Measurements from ENCODE around the gene LILRB2. TPM values are rescaled to one million over a fixed set of nuclear protein-coding genes. Genes with fewer than 3 reads are reported as not detected.
"Not testable (repeated sequence)": the region's sequence is repeated elsewhere in the genome, so short reads cannot be mapped to it uniquely, and the experiment has no call there.

The LILRB2 gene
- total and polyA plus RNA-seq, 3 experiments from 2014 or later: 0.24 to 0.42 TPM; not detected in 1

- Mint-ChIP-seq H3K27ac (no peak overlapping the region), H3K4me1 (no peaks in the 10 kb centered on the region), H3K9me3 (peaks cover 0 to 9% (median 0%) of the 10 kb centered on the region in 5 donors), H3K36me3 (peaks cover 0 to under 1% (median 0%) of the 10 kb centered on the region in 3 donors), H3K27me3 (peaks cover 12 to 31% of the 10 kb centered on the region in 2 donors), H3K4me3 (no peak overlapping the region)
- Histone ChIP-seq H3K27ac (ENCODE audit: low read depth, low read length) (no peak overlapping the region), H3K36me3 (ENCODE audit: insufficient read depth, low read length) (no peaks in the 10 kb centered on the region), H3K27me3 (ENCODE audit: insufficient read depth, low read length, poor library complexity, severe bottlenecking) (no peaks in the 10 kb centered on the region), H3K4me1 (ENCODE audit: insufficient read depth, low read length) (no peaks in the 10 kb centered on the region), H3K9me3 (ENCODE audit: low read length) (no peaks in the 10 kb centered on the region), H3K4me3 (ENCODE audit: low read length) (no peak overlapping the region)
- ChIA-PET POLR2A (no interaction called here), CTCF (no interaction called here)
- DNase-seq: no peak
These were observed 17.6 kb upstream of the LILRB2 start for GRCh38 chr19:54298357-54299125.

- no peaks in the 10 kb centered on the region for H3K4me1 ChIP-seq (ENCODE audit: insufficient read depth, low read length)
- Mint-ChIP-seq H3K4me1 (peaks cover 0 to 3% (median 0%) of the 10 kb centered on the region in 3 donors), H3K27ac (no peak overlapping the region), H3K36me3 (peaks cover 0 to 4% (median 0%) of the 10 kb centered on the region in 3 donors), H3K9me3 (peaks cover 0 to 12% (median 0%) of the 10 kb centered on the region in 5 donors), H3K4me3 (no peak overlapping the region), H3K27me3 (peaks cover 12 to 36% of the 10 kb centered on the region in 2 donors)
- H3K27ac ChIP-seq (ENCODE audit: low read depth, low read length): no peak overlapping the region
- no peaks in the 10 kb centered on the region for H3K27me3 ChIP-seq (ENCODE audit: insufficient read depth, low read length, poor library complexity, severe bottlenecking)
- H3K4me3 ChIP-seq (ENCODE audit: low read length): no peak overlapping the region
- no peaks in the 10 kb centered on the region for H3K9me3 ChIP-seq (ENCODE audit: low read length)
- POLR2A ChIA-PET: no interaction called here
- CTCF ChIA-PET: no interaction called here
- no peak for DNase-seq
- no peaks in the 10 kb centered on the region for H3K36me3 ChIP-seq (ENCODE audit: insufficient read depth, low read length)
These were observed 16.9 kb upstream of the LILRB2 start for GRCh38 chr19:54297759-54298305.

GRCh38 chr19:54294539-54294938, 13.6 kb upstream of the LILRB2 start:
- no peak for DNase-seq
- Mint-ChIP-seq H3K36me3 (peaks cover 0 to 4% (median 0%) of the 10 kb centered on the region in 3 donors), H3K4me1 (peaks cover 0 to 7% (median 6%) of the 10 kb centered on the region in 3 donors), H3K9me3 (peaks cover 0 to 12% (median 0%) of the 10 kb centered on the region in 5 donors), H3K27me3 (peaks cover 15 to 41% of the 10 kb centered on the region in 2 donors), H3K4me3 (no peak overlapping the region), H3K27ac (no peak overlapping the region)
- CTCF ChIA-PET: no interaction called here
- no peaks in the 10 kb centered on the region for H3K9me3 ChIP-seq (ENCODE audit: low read length)
- no peaks in the 10 kb centered on the region for H3K36me3 ChIP-seq (ENCODE audit: insufficient read depth, low read length)
- no peaks in the 10 kb centered on the region for H3K27me3 ChIP-seq (ENCODE audit: insufficient read depth, low read length, poor library complexity, severe bottlenecking)
- no peak overlapping the region for H3K4me3 ChIP-seq (ENCODE audit: low read length)
- POLR2A ChIA-PET: no interaction called here
- H3K27ac ChIP-seq (ENCODE audit: low read depth, low read length): no peak overlapping the region
- H3K4me1 ChIP-seq (ENCODE audit: insufficient read depth, low read length): no peaks in the 10 kb centered on the region

GRCh38 chr19:54289160-54289559, 8.2 kb upstream of the LILRB2 start:
- H3K27ac Mint-ChIP-seq; H3K36me3 ChIP-seq (ENCODE audit: insufficient read depth, low read length); POLR2A ChIA-PET; DNase-seq; H3K4me1 ChIP-seq (ENCODE audit: insufficient read depth, low read length); H3K9me3 ChIP-seq (ENCODE audit: low read length); H3K27ac ChIP-seq (ENCODE audit: low read depth, low read length); H3K4me3 ChIP-seq (ENCODE audit: low read length); H3K36me3 Mint-ChIP-seq; CTCF ChIA-PET; H3K27me3 ChIP-seq (ENCODE audit: insufficient read depth, low read length, poor library complexity, severe bottlenecking); H3K9me3 Mint-ChIP-seq; H3K4me3 Mint-ChIP-seq: not testable (repeated sequence)
- H3K4me1 Mint-ChIP-seq: peaks cover 0 to 20% (median 13%) of the 10 kb centered on the region in 3 donors
- H3K27me3 Mint-ChIP-seq: peaks cover 6 to 48% of the 10 kb centered on the region in 2 donors

- no peak for DNase-seq
- POLR2A ChIA-PET: no interaction called here
- Histone ChIP-seq H3K4me3 (ENCODE audit: low read length) (no peak overlapping the region), H3K27me3 (ENCODE audit: insufficient read depth, low read length, poor library complexity, severe bottlenecking) (no peaks in the 10 kb centered on the region), H3K36me3 (ENCODE audit: insufficient read depth, low read length) (no peaks in the 10 kb centered on the region), H3K4me1 (ENCODE audit: insufficient read depth, low read length) (no peaks in the 10 kb centered on the region), H3K27ac (ENCODE audit: low read depth, low read length) (no peak overlapping the region), H3K9me3 (ENCODE audit: low read length) (no peaks in the 10 kb centered on the region)
- CTCF ChIA-PET: interaction anchor here (0.6 kb wide), 1 partner anchor 194 kb away, joined by 3 read pairs; no protein-coding TSS in a partner anchor
- Mint-ChIP-seq H3K36me3 (no peaks in the 10 kb centered on the region), H3K4me3 (no peak overlapping the region), H3K9me3 (no peaks in the 10 kb centered on the region), H3K27ac (no peak overlapping the region), H3K27me3 (peaks cover 5 to 49% of the 10 kb centered on the region in 2 donors), H3K4me1 (peaks cover 0 to 17% (median 10%) of the 10 kb centered on the region in 3 donors)
These were observed 6.5 kb upstream of the LILRB2 start for GRCh38 chr19:54287456-54287855.

- H3K9me3 Mint-ChIP-seq; CTCF ChIA-PET; POLR2A ChIA-PET; H3K27me3 ChIP-seq (ENCODE audit: insufficient read depth, low read length, poor library complexity, severe bottlenecking); H3K27ac ChIP-seq (ENCODE audit: low read depth, low read length); H3K36me3 ChIP-seq (ENCODE audit: insufficient read depth, low read length); H3K36me3 Mint-ChIP-seq; DNase-seq; H3K4me3 ChIP-seq (ENCODE audit: low read length); H3K4me1 ChIP-seq (ENCODE audit: insufficient read depth, low read length); H3K9me3 ChIP-seq (ENCODE audit: low read length): not testable (repeated sequence)
- Mint-ChIP-seq H3K4me3 (peak overlapping the region in 1 of 7 donors; percentile 31), H3K27me3 (peaks cover 5 to 60% of the 10 kb centered on the region in 2 donors), H3K4me1 (peaks cover 0 to 16% (median 7%) of the 10 kb centered on the region in 3 donors), H3K27ac (peak overlapping the region in 1 of 8 donors; percentile 47)
These were observed 5.4 kb upstream of the LILRB2 start for GRCh38 chr19:54286283-54286682.

- H3K9me3 ChIP-seq (ENCODE audit: low read length); POLR2A ChIA-PET; H3K4me3 ChIP-seq (ENCODE audit: low read length); H3K27ac ChIP-seq (ENCODE audit: low read depth, low read length); H3K27me3 ChIP-seq (ENCODE audit: insufficient read depth, low read length, poor library complexity, severe bottlenecking); H3K9me3 Mint-ChIP-seq; H3K36me3 Mint-ChIP-seq; CTCF ChIA-PET; H3K36me3 ChIP-seq (ENCODE audit: insufficient read depth, low read length); H3K4me1 ChIP-seq (ENCODE audit: insufficient read depth, low read length): not testable (repeated sequence)
- Mint-ChIP-seq H3K4me3 (peak overlapping the region in 1 of 7 donors; percentile 25), H3K27me3 (peaks cover 7 to 65% of the 10 kb centered on the region in 2 donors), H3K4me1 (peaks cover 0 to 16% (median 7%) of the 10 kb centered on the region in 3 donors), H3K27ac (peak overlapping the region in 1 of 8 donors; percentile 47)
- peak in 1 of 5 donors; percentile 19 for DNase-seq
These were observed 4.6 kb upstream of the LILRB2 start for GRCh38 chr19:54285427-54286056.

All from CD8-positive, alpha-beta memory T cell (primary cell).